C4-2B (cell line): ENCODE measurements around the gene DGKH.

ENCODE experiments used
- CTCF ChIP-seq: fragments of 450-650 bp; conservative IDR thresholded peaks from 2 replicates; pipeline ENCODE4 v1.5.1; 2017; ENCODE audit warnings: mild to moderate bottlenecking
- ZFX ChIP-seq: fragments of 450-650 bp; IDR thresholded peaks from 2 replicates; pipeline ENCODE4 v1.6.1; 2017

- TF ChIP-seq CTCF = no peak
- TF ChIP-seq ZFX = no peak
Measured at GRCh38 chr13:42061943-42062342, 13.5 kb downstream of the DGKH start.
